OCI-LY7 (cell line): Measurements from ENCODE around the gene AREG.

Experiments
- EZH2phosphoT487 ChIP-seq: fragments of 200-600 bp; sonication (generic); IDR thresholded peaks from 2 replicates; pipeline ENCODE4 v1.6.1; 2018; ENCODE audit warnings: low read depth, borderline replicate concordance, mild to moderate bottlenecking, mixed run types, antibody characterized with exemption, low read length, moderate library complexity, mixed read lengths
- TF ChIP-seq, protein P1 (sequence below): fragments of 200-600 bp; sonication (generic); conservative IDR thresholded peaks from 2 replicates; pipeline ENCODE4 v1.5.1; 2014; ENCODE audit warnings: mild to moderate bottlenecking, antibody characterized with exemption, low read length, moderate library complexity, mixed read lengths

DNA sequence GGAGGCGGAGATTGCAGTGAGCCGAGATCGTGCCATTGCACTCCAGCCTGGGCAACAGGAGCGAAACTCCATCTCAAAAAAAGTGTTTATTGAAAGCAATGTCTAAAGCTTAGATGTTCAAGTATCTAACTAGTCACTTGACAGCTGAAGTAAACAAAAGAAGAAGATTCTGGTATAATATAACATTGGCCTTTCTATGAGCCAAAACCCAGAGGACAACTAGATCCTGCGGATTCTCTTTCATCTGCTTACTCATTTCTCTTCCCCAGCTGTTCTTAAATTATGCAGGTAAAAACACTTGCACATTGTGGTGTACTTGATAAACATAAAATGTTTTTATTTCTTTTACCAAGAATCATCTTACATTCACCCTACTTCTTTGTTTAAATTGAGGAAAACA lies 24.1 kb upstream of the AREG start:
- TF ChIP-seq, protein P1, sequence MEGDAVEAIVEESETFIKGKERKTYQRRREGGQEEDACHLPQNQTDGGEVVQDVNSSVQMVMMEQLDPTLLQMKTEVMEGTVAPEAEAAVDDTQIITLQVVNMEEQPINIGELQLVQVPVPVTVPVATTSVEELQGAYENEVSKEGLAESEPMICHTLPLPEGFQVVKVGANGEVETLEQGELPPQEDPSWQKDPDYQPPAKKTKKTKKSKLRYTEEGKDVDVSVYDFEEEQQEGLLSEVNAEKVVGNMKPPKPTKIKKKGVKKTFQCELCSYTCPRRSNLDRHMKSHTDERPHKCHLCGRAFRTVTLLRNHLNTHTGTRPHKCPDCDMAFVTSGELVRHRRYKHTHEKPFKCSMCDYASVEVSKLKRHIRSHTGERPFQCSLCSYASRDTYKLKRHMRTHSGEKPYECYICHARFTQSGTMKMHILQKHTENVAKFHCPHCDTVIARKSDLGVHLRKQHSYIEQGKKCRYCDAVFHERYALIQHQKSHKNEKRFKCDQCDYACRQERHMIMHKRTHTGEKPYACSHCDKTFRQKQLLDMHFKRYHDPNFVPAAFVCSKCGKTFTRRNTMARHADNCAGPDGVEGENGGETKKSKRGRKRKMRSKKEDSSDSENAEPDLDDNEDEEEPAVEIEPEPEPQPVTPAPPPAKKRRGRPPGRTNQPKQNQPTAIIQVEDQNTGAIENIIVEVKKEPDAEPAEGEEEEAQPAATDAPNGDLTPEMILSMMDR: no peak
- TF ChIP-seq EZH2phosphoT487: no peak
